Lower leg skin (tissue), 4 donors: Measurements from ENCODE around the gene CNOT10. TPM values are rescaled to one million over a fixed set of nuclear protein-coding genes. Genes with fewer than 3 reads are reported as not detected.
A peak's percentile ranks its signal among the peaks of the same experiment; 100 is the strongest.
"Not testable (repeated sequence)": the region's sequence is repeated elsewhere in the genome, so short reads cannot be mapped to it uniquely, and the experiment has no call there.

ENCODE experiments used
- DNase-seq, 2 donors: peaks; one replicate each; pipeline ENCODE4 v3.0.0-alpha.2; 2019; ENCODE audit warnings: low spot score in 2 of 2
- H3K4me3 ChIP-seq: fragments of 200-600 bp; sonication (generic); 2 replicates; pipeline ENCODE4 v1.5.1; 2017; ENCODE audit warnings: mild to moderate bottlenecking, low read depth; ENCODE audit not compliant: poor library complexity, severe bottlenecking
- POLR2A ChIP-seq, 2 donors: fragments of 450-650 bp; IDR thresholded peaks; one replicate each; pipeline ENCODE4 v1.6.1; 2016 to 2017; ENCODE audit warnings: antibody characterized with exemption in 2 of 2, mild to moderate bottlenecking in 1 of 2, moderate library complexity in 1 of 2
- WGBS, 2 donors: methylation state at CpG; one replicate each; pipeline ENCODE4 v1.1.5; 2018; 5-methylcytosine and 5-hydroxymethylcytosine counted together
- intact Hi-C: fragments of 100-400 bp; cut with DNase I; formaldehyde crosslinking; loops from one replicate; pipeline ENCODE4 v1.15.0; 2023; ENCODE audit warnings: low total_unique reads
- total RNA-seq, 4 donors: library from RNA; depleted of rRNA; stranded (reverse); fragments of >200 nt; gene quantifications; one replicate each; pipeline ENCODE4 v1.1.0, GENCODE V29; 2016
- TF ChIP-seq, protein P1 (sequence below), 3 donors: fragments of 450-650 bp; IDR thresholded peaks; one replicate each; pipeline ENCODE4 v1.5.1; 2016; ENCODE audit warnings: antibody characterized with exemption in 3 of 3, mild to moderate bottlenecking in 3 of 3, moderate library complexity in 2 of 3

CNOT10 gene
- total RNA-seq, 4 donors from 2014 or later = 22.2 to 28.2 (median 24.0) TPM

DNA sequence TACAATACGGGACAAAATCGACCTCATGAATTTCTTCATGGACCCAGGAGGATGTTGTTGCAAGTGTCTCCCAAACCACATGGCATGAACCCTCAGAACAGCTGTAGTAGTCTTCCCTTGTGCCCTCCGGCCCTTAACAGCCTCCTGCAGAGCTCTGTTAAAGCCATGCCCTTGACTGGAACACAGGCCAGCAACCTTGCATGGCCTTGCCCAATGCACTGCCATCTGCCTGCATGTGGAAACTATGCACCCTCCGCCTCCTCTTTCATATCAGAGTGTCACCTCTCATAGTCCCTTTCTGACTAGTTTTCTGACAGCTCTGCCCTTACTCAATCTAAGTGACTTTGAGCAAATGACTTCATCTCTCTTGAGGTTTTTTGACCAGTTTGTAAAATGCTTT lies 93.4 kb downstream of the CNOT10 start:
- no peak for TF ChIP-seq POLR2A (IDR thresholded peaks at IDR 0.05)
- TF ChIP-seq, protein P1, sequence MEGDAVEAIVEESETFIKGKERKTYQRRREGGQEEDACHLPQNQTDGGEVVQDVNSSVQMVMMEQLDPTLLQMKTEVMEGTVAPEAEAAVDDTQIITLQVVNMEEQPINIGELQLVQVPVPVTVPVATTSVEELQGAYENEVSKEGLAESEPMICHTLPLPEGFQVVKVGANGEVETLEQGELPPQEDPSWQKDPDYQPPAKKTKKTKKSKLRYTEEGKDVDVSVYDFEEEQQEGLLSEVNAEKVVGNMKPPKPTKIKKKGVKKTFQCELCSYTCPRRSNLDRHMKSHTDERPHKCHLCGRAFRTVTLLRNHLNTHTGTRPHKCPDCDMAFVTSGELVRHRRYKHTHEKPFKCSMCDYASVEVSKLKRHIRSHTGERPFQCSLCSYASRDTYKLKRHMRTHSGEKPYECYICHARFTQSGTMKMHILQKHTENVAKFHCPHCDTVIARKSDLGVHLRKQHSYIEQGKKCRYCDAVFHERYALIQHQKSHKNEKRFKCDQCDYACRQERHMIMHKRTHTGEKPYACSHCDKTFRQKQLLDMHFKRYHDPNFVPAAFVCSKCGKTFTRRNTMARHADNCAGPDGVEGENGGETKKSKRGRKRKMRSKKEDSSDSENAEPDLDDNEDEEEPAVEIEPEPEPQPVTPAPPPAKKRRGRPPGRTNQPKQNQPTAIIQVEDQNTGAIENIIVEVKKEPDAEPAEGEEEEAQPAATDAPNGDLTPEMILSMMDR (IDR thresholded peaks at IDR 0.05) = no peak
- no peak overlapping the region for H3K4me3 ChIP-seq
- intact Hi-C loops = no loop called here
- 86 to 94% methylated on average over 4 of the region's 4 CpGs for WGBS, 2 donors
- DNase-seq = no peak

DNA sequence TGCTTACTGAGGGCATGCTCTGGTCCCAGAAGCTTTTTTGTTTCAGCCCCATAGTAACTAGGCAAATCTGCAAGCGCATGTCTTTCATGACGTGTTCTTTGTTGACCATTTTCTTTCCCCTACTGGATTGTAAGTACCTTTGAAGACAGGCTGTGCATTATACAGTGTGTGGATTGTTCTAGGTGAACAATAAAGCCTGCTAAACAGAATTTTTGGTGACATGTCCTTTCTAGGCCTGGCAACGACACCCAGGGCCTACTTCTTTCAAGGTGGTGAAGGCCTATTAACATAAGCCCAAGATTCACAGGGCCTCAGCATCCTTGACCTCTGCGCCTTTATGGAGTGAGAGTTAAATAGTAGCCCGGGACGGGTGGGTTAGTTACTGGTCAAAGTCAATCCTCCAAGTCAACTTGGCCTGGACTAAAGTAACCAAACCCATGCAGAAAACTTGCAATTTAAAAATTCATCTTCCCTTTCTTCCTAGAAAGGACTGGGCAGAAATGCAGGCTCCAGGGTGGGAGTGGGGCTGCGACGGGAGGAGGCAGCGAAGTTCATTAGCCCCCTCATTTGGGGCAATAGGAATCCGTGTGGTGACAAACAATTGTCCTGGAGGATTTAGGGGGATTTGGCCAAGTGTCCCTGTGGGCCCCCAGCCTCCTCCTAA lies 95.2 kb downstream of the CNOT10 start:
- H3K4me3 ChIP-seq = no peak overlapping the region
- no peak for TF ChIP-seq POLR2A (IDR thresholded peaks at IDR 0.05)
- TF ChIP-seq, protein P1 (IDR thresholded peaks at IDR 0.05) = no peak
- intact Hi-C loops = no loop called here
- DNase-seq = no peak
- 89 to 94% methylated on average over 10 of the region's 10 CpGs for WGBS, 2 donors

DNA sequence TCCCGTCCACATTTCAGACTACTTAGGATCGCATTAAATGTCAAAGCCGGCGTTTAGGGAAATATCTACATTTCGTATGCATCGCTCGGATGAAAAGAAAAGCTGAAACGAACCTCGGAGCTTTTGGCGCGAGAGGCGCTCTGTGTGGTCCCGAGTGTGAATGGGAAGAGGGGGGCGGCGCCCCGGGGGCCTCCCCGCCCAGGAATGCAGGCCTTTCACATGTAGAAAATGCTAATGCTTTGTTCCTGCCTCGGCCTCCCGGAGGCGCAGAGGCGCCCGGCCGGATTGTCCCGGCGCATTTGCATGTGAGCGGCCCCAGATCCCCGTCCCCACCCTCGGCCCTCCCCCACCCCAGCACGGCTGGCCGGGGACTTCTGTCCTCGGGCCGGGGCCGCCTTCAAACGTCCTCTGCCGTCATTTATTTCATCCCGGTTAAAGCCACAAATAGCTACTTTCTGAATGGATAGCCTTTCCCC lies 95.8 kb downstream of the CNOT10 start:
- intact Hi-C loops = no loop called here
- WGBS, 2 donors = 6 to 8% methylated on average over 34 to 36 of the region's 36 CpGs
- DNase-seq = peak in 1 of 2 donors; percentile 84
- peak overlapping the region; percentile 10 for H3K4me3 ChIP-seq
- TF ChIP-seq POLR2A (IDR thresholded peaks at IDR 0.05) = no peak
- TF ChIP-seq, protein P1 (IDR thresholded peaks at IDR 0.05) = no peak

DNA sequence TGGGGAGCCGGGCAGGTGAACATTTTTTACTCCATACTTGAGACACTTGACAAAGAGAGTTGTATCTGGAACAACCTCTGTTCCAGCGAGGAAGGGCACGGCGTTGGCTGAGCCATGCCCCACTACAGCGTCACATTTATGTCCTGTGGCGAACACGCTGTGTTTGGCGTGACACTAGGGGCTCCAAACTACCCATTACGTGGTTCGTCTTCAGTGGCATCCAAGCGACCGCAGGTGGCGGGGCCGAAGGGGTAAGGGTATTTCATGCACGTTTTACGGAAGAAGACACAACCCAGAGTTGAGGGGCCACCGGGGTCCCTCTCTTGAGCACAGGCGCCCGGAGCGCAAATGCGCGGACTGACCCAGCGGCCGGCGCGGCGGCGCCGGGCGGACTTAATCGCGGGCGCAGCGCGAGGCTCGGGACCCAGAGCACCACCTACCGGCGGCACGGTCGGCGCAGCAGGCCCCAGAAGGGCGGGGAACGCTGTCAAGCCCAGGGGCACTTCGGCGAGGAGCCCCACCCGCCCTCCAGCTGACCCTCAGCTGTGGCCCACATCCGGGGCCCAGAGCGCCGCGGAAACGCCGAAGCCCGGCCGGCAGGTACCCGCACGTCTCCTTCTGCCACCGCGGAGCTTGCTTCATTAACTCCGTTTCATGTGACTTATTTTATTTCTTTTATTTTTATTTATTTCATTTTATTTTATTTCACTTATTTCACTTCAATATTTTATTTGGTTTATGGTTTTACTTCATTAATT lies 96.4 kb downstream of the CNOT10 start:
- TF ChIP-seq POLR2A (IDR thresholded peaks at IDR 0.05) = no peak
- TF ChIP-seq, protein P1 (IDR thresholded peaks at IDR 0.05) = no peak
- 2 to 3% methylated on average over 37 to 52 of the region's 59 CpGs for WGBS, 2 donors
- peak; percentile 21 to 90 for DNase-seq
- intact Hi-C loops = no loop called here
- peak overlapping the region; percentile 10 for H3K4me3 ChIP-seq

DNA sequence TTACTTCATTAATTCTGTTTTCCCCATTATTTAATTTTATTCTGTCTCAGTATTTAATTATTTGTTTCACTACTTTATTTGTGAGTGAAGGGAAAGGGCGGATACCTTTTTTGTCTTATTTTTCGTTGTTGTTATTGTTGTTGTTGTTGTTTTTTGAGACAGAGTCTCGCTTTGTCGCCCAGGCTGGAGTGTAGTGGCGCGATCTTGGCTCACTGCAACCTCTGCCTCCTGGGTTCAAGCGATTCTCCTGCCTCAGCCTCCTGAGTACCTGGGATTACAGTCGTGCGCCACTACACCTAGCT lies 96.9 kb downstream of the CNOT10 start:
- H3K4me3 ChIP-seq, intact Hi-C loops, DNase-seq: not testable (repeated sequence)
- 94% methylated on average over 9 of the region's 9 CpGs for WGBS, 2 donors

DNA sequence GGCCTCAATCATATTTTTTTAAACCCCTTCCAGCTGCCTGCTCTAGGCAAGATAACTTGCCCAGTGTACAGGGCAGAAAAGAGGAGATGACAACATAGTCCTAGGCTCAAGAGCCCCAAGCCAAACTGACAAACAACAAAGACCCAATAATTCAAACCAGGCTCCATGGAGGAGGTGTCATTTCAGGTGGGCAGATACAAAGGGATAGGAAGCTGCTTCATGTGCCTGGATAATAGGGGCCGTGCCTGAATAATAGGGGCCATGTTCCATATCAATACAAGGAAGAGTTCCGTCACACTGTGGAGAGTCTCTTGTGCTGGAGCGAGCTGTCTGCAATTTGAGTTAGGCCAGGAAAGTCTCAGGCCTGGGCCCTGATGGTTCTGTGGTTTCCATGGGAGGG lies 97.4 kb downstream of the CNOT10 start:
- intact Hi-C loops = no loop called here
- WGBS, 2 donors = 89 to 97% methylated on average over 3 of the region's 3 CpGs

More for the DNA sequence above, 97.4 kb downstream of the CNOT10 start:
- TF ChIP-seq, protein P1 (IDR thresholded peaks at IDR 0.05) = no peak
- no peak for TF ChIP-seq POLR2A (IDR thresholded peaks at IDR 0.05)
- no peak for DNase-seq
- H3K4me3 ChIP-seq = no peak overlapping the region
